HepG2 (cell line): Measurements from ENCODE around the gene CTSZ. TPM values are rescaled to one million over a fixed set of nuclear protein-coding genes. Genes with fewer than 3 reads are reported as not detected.

Source experiments
- CSRNP1 ChIP-seq: sonication (generic); formaldehyde crosslinking; IDR thresholded peaks from 2 replicates; pipeline ENCODE4 v1.8.1; 2023; ENCODE audit warnings: mild to moderate bottlenecking, missing genetic modification reagents
- EED ChIP-seq: sonication (generic); formaldehyde crosslinking; IDR thresholded peaks from 2 replicates; pipeline ENCODE4 v1.5.0; 2020; ENCODE audit warnings: mild to moderate bottlenecking, missing genetic modification reagents
- FOXA1 ChIP-seq, 2 experiments: fragments of 450-650 bp in 1 of 2; sonication (generic) in 1 of 2; formaldehyde crosslinking in 1 of 2; IDR thresholded peaks; 2 replicates each; pipeline versions ENCODE4 v1.4.0 to v1.6.1; 2016 to 2020; ENCODE audit warnings: missing genetic modification reagents in 1 of 2
- HNRNPL ChIP-seq: fragments of 200-400 bp; formaldehyde crosslinking; IDR thresholded peaks from 2 replicates; pipeline ENCODE4 v1.6.1; 2017; ENCODE audit warnings: mild to moderate bottlenecking, low read depth, low read length
- JUN ChIP-seq: sonication (generic); formaldehyde crosslinking; IDR thresholded peaks from 2 replicates; pipeline ENCODE4 v1.4.0; 2020; ENCODE audit warnings: mild to moderate bottlenecking, missing genetic modification reagents
- JUND ChIP-seq: sonication (generic); formaldehyde crosslinking; IDR thresholded peaks from 2 replicates; pipeline ENCODE4 v1.8.0; 2022; ENCODE audit warnings: mild to moderate bottlenecking, missing genetic modification reagents
- MAFK ChIP-seq, 2 experiments: IDR thresholded peaks in 1 of 2; conservative IDR thresholded peaks in 1 of 2; 2 replicates each; pipeline ENCODE4 v1.6.1; 2011; ENCODE audit warnings: improper control_type of control experiment in 2 of 2, low read length in 2 of 2
- MAX ChIP-seq: IDR thresholded peaks from 2 replicates; pipeline ENCODE4 v1.6.1; 2012; ENCODE audit warnings: inconsistent platforms
- NRL ChIP-seq: sonication (generic); formaldehyde crosslinking; IDR thresholded peaks from 2 replicates; pipeline ENCODE4 v1.5.0; 2020; ENCODE audit warnings: missing genetic modification reagents, mild to moderate bottlenecking, moderate library complexity, borderline replicate concordance
- PATZ1 ChIP-seq: sonication (generic); formaldehyde crosslinking; IDR thresholded peaks from 2 replicates; pipeline ENCODE4 v1.4.0; 2020; ENCODE audit warnings: missing genetic modification reagents
- POLR2A ChIP-seq, 2 experiments: IDR thresholded peaks; 2 replicates each; pipeline ENCODE4 v1.6.1; 2011; ENCODE audit warnings: low read depth in 2 of 2, low read length in 2 of 2, mild to moderate bottlenecking in 1 of 2, moderate library complexity in 1 of 2; ENCODE audit not compliant: insufficient read depth in 1 of 2
- RBM22 ChIP-seq: fragments of 200-400 bp; formaldehyde crosslinking; optimal IDR thresholded peaks from 2 replicates; pipeline ENCODE3; 2017; ENCODE audit warnings: mild to moderate bottlenecking, low read length, moderate library complexity
- SMAD9 ChIP-seq: sonication (generic); formaldehyde crosslinking; IDR thresholded peaks from 2 replicates; pipeline ENCODE4 v1.5.1; 2020; ENCODE audit warnings: mild to moderate bottlenecking, missing genetic modification reagents
- THAP11 ChIP-seq: IDR thresholded peaks from 2 replicates; pipeline ENCODE4 v1.6.1; 2016; ENCODE audit warnings: missing biosample characterization, missing genetic modification reagents
- ZFP1 ChIP-seq: IDR thresholded peaks from 2 replicates; pipeline ENCODE4 v1.6.1; 2016
- ZIK1 ChIP-seq: sonication (generic); formaldehyde crosslinking; IDR thresholded peaks from 2 replicates; pipeline ENCODE4 v1.5.0; 2020; ENCODE audit warnings: mild to moderate bottlenecking, low read depth, missing genetic modification reagents, borderline replicate concordance
- ZKSCAN5 ChIP-seq: sonication (generic); formaldehyde crosslinking; IDR thresholded peaks from 2 replicates; pipeline ENCODE4 v1.5.1; 2020; ENCODE audit warnings: mild to moderate bottlenecking, missing genetic modification reagents
- ZNF333 ChIP-seq: sonication (generic); formaldehyde crosslinking; IDR thresholded peaks from 2 replicates; pipeline ENCODE4 v1.4.0; 2020; ENCODE audit warnings: mild to moderate bottlenecking, missing genetic modification reagents, borderline replicate concordance
- ZNF335 ChIP-seq: sonication (generic); formaldehyde crosslinking; IDR thresholded peaks from 2 replicates; pipeline ENCODE4 v1.4.0; 2020; ENCODE audit warnings: missing genetic modification reagents
- ZNF33B ChIP-seq: sonication (generic); formaldehyde crosslinking; IDR thresholded peaks from 2 replicates; pipeline ENCODE4 v1.5.1; 2020; ENCODE audit warnings: mild to moderate bottlenecking, missing genetic modification reagents
- ZNF724P ChIP-seq: sonication (generic); formaldehyde crosslinking; IDR thresholded peaks from 2 replicates; pipeline ENCODE4 v1.8.0; 2022; ENCODE audit warnings: missing genetic modification reagents, borderline replicate concordance
- ZNF775 ChIP-seq: sonication (generic); formaldehyde crosslinking; IDR thresholded peaks from 2 replicates; pipeline ENCODE4 v1.4.0; 2020; ENCODE audit warnings: missing genetic modification reagents, mild to moderate bottlenecking, moderate library complexity, borderline replicate concordance
- polyA plus RNA-seq, 8 experiments: library from polyadenylated mRNA; depleted of rRNA in 3 of 8; stranded (reverse) in 7 of 8; unstranded in 1 of 8; fragments of >200 nt; fragmentation: Illumina TruSeq in 4 of 8; extraction: Trizol in 4 of 8; gene quantifications; 2 replicates each; pipeline versions ENCODE4 v1.2.1 to v1.2.3, GENCODE V29; 2011 to 2016; ENCODE audit warnings: low read depth in 4 of 8, missing spikeins in 1 of 8, mixed read lengths in 1 of 8; ENCODE audit not compliant: insufficient read depth in 1 of 8
- total RNA-seq, 5 experiments: library from RNA; depleted of rRNA; stranded (reverse); fragments of >200 nt; fragmentation: Illumina TruSeq; extraction: Trizol; gene quantifications; 2 replicates each; pipeline ENCODE4 v1.2.3, GENCODE V29; 2016; ENCODE audit warnings: low read depth in 1 of 5
- TF ChIP-seq, protein P1 (sequence below): IDR thresholded peaks from 2 replicates; pipeline ENCODE4 v1.6.1; 2016; ENCODE audit warnings: mild to moderate bottlenecking
- TF ChIP-seq, protein P2 (sequence below): sonication (generic); formaldehyde crosslinking; IDR thresholded peaks from 2 replicates; pipeline ENCODE4 v1.8.0; 2022; ENCODE audit warnings: mild to moderate bottlenecking, missing genetic modification reagents; ENCODE audit not compliant: insufficient replicate concordance

CTSZ gene
- total and polyA plus RNA-seq, 2 of the 13 experiments (the other 11 are each of a cell fraction or from before 2014, with no cell fraction given): 0.33 TPM; not detected in 1

DNA sequence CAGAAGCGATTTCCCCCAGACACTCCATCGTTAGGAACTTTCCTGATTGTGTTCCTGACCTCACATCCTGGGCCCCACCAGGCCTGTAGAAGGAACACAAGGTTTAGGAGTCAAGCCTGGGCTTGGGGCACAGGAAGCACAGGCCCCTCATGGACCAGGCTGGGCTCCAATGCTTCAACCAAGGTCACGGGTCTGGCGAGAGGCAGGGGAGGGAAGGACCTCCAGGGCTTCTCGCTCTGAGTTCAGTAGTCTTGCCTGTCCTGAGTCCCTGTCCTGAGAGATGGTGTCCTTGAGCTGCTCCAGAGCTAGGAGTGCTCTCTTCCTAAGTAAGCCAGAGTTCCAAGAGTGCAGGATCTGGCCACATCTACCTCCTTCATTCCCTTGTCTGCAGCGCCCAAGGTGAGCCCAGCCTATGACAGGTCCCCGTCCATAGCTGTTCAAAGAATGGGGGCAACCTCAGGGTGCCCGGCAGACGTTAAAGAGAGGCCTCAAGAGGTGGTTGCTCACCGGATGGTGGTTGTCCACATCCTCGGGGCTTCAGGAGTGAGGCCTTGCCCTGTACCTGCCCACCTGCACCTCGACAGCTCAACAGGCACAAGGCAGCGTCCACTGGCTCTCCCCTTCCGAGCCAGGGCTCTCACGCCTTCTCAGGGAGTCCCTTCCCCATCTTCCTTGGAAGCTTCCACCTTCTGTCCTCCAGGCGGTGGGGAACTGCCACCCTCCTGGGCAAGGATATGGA is 10.6 kb upstream of the CTSZ start (continued):
- TF ChIP-seq FOXA1 (IDR thresholded peaks at IDR 0.05): no peak
- no peak for TF ChIP-seq FOXA1 (CRISPR knock-in tag; IDR thresholded peaks at IDR 0.05)
- no peak for TF ChIP-seq ZNF724P
- TF ChIP-seq MAFK (conservative IDR thresholded peaks at IDR 0.05 in 1 of 2, IDR thresholded peaks at IDR 0.05 in 1 of 2; ENCODE audit: low read length in 2 of 2): no peak
- peak; percentile 71; the same call in 1 of the 2 replicates for TF ChIP-seq ZIK1
- TF ChIP-seq POLR2A (IDR thresholded peaks at IDR 0.05; ENCODE audit: insufficient read depth in 1 of 2, low read depth in 2 of 2, low read length in 2 of 2): peak in 1 of 2 experiments; percentile 22; a peak in 1 of 4 replicates
- peak; percentile 67; the same call in 1 of the 2 replicates for TF ChIP-seq NRL (CRISPR knock-in tag)
- TF ChIP-seq, protein P1, sequence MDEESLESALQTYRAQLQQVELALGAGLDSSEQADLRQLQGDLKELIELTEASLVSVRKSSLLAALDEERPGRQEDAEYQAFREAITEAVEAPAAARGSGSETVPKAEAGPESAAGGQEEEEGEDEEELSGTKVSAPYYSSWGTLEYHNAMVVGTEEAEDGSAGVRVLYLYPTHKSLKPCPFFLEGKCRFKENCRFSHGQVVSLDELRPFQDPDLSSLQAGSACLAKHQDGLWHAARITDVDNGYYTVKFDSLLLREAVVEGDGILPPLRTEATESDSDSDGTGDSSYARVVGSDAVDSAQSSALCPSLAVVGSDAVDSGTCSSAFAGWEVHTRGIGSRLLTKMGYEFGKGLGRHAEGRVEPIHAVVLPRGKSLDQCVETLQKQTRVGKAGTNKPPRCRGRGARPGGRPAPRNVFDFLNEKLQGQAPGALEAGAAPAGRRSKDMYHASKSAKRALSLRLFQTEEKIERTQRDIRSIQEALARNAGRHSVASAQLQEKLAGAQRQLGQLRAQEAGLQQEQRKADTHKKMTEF (CRISPR knock-in tag): no peak
- no peak for TF ChIP-seq RBM22
- TF ChIP-seq PATZ1 (CRISPR knock-in tag): no peak
- peak; percentile 49; the same call in 1 of the 2 replicates for TF ChIP-seq JUND (CRISPR knock-in tag)
- no peak for TF ChIP-seq SMAD9 (CRISPR knock-in tag)
- TF ChIP-seq ZNF333 (CRISPR knock-in tag): no peak
- no peak for TF ChIP-seq ZFP1
- TF ChIP-seq ZNF775 (CRISPR knock-in tag): no peak
- peak; percentile 78; the same call in 1 of the 2 replicates for TF ChIP-seq EED (CRISPR knock-in tag)
- TF ChIP-seq ZKSCAN5 (CRISPR knock-in tag): no peak
- no peak for TF ChIP-seq JUN
- no peak for TF ChIP-seq MAX
- TF ChIP-seq ZNF335: no peak
- TF ChIP-seq ZNF33B: no peak
- TF ChIP-seq, protein P2, sequence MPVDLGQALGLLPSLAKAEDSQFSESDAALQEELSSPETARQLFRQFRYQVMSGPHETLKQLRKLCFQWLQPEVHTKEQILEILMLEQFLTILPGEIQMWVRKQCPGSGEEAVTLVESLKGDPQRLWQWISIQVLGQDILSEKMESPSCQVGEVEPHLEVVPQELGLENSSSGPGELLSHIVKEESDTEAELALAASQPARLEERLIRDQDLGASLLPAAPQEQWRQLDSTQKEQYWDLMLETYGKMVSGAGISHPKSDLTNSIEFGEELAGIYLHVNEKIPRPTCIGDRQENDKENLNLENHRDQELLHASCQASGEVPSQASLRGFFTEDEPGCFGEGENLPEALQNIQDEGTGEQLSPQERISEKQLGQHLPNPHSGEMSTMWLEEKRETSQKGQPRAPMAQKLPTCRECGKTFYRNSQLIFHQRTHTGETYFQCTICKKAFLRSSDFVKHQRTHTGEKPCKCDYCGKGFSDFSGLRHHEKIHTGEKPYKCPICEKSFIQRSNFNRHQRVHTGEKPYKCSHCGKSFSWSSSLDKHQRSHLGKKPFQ (CRISPR knock-in tag): no peak
- TF ChIP-seq HNRNPL: no peak
- no peak for TF ChIP-seq CSRNP1 (CRISPR knock-in tag)
- no peak for TF ChIP-seq THAP11
